ENCODE measurements around the gene ZNF175.

GRCh38 chr19:51626675-51627074, 55.6 kb downstream of the ZNF175 start:
- TF ChIP-seq, protein P1, sequence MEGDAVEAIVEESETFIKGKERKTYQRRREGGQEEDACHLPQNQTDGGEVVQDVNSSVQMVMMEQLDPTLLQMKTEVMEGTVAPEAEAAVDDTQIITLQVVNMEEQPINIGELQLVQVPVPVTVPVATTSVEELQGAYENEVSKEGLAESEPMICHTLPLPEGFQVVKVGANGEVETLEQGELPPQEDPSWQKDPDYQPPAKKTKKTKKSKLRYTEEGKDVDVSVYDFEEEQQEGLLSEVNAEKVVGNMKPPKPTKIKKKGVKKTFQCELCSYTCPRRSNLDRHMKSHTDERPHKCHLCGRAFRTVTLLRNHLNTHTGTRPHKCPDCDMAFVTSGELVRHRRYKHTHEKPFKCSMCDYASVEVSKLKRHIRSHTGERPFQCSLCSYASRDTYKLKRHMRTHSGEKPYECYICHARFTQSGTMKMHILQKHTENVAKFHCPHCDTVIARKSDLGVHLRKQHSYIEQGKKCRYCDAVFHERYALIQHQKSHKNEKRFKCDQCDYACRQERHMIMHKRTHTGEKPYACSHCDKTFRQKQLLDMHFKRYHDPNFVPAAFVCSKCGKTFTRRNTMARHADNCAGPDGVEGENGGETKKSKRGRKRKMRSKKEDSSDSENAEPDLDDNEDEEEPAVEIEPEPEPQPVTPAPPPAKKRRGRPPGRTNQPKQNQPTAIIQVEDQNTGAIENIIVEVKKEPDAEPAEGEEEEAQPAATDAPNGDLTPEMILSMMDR (IDR thresholded peaks at IDR 0.05; ENCODE audit: insufficient read depth, low read length): no peak
- TF ChIP-seq POLR2AphosphoS5 (IDR thresholded peaks at IDR 0.05; ENCODE audit: low read depth) (no peak), REST (IDR thresholded peaks at IDR 0.05; ENCODE audit: insufficient replicate concordance, low read depth) (no peak), GABPA (IDR thresholded peaks at IDR 0.05; ENCODE audit: low read depth) (no peak), SPI1 (IDR thresholded peaks at IDR 0.05; ENCODE audit: borderline replicate concordance, low read depth) (no peak)
